Stimulated activated CD4-positive, alpha-beta T cell treated with anti-CD3 and anti-CD28 coated beads, Interleukin-15, amount 100 ng/mL, for 1 hour (primary cell): ENCODE measurements around the gene FAN1.
"Not testable (repeated sequence)": the region's sequence is repeated elsewhere in the genome, so short reads cannot be mapped to it uniquely, and the experiment has no call there.

Experiments
- DNase-seq, 2 donors: peaks; one replicate each; pipeline ENCODE4 v3.0.0-alpha.2; 2020; ENCODE audit warnings: low read depth in 1 of 2, low spot score in 1 of 2

Gene FAN1

DNA sequence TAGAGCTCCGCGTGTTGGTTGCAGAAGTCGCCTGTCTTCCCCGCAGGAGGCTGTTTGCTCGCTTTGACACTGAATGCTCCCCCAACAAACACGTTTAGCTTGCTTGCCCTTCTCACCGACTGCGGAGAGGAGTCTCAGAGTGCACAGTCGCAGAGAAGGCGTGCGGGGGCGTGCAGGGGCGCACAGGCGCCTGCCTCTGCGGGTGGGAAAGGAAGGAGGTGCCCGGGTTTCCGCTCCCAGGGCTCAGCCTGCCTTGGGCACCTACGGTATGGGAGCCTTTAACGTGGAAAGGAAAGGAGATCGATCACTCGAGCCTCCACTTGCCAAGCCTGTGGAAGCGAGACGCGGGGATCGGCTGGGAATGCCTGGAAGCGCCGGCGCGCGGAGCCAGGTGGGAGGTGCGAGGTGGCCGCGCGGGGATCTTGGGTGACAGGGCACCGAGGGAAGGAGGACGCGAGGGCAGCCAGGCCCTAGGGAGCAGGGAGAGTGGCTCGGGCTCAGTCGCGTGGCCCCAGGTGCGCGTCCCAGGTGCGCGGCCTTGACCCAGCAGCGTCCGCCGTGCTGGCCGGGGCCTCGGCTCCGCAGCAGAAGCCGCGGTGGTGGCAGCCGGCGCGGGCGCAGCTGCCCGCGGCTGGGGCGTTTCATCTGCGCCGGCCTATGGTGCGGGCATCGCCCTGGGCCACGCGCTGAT lies at the start of gene FAN1:
TSS of gene FAN1 (plus strand) at position 419 of the 691 bp plus-strand sequence. CDS start 749 bp downstream, outside the sequence.
- DNase-seq, result peak; percentile 57 to 75

DNA sequence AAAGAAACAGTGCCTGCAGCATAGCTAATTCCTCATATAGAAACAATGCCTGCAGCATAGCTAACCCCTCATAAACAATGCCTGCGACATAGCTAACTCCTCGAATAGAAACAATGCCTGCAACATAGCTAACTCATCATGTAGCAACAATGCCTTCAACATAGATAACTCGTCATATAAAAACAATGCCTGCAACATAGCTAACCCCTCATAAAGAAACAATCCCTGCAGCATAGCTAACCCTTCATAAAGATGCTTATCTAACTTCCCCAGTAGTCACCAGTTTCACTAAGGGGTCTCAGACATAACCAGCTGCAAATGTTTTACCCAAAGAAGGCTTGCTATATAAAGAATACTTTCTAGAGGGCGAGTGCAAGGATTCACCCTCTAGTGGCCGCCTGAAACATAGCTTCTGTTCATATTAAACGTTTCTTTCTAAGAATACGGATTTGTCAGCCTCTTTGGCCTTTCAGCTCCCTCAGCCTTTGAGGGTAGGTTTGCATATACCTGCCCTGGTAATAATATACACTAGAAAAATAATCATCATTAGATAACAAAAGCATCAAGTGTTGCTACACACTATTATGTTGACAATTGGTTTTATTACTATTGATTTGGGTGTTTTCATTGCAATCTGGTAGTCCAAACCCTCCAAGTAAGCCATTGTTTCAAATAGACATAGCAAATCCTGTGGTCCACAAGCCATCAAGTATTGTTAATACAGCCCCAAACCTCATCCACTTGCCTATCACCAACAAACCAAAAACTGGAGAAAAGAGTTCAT lies 44.4 kb upstream of the FAN1 start:
- no peak for DNase-seq

DNA sequence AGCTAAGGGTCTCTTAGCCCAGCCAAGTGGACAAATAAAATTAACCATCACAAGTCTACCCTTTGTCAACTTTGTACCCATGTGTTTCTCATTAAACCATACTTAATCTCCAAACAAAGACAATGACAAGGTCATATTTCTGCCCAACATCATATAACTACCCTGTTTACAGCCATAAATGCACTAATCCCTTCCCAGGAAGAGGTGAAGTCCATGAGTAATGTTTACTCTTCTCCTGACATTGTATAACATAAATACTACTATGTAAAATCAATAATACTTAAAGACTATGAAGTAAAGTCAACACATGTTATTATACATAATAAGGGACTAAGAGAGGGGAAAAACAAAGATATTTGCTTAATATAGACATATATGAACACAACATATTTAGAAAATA lies 38.5 kb upstream of the FAN1 start:
- DNase-seq, result no peak

DNA sequence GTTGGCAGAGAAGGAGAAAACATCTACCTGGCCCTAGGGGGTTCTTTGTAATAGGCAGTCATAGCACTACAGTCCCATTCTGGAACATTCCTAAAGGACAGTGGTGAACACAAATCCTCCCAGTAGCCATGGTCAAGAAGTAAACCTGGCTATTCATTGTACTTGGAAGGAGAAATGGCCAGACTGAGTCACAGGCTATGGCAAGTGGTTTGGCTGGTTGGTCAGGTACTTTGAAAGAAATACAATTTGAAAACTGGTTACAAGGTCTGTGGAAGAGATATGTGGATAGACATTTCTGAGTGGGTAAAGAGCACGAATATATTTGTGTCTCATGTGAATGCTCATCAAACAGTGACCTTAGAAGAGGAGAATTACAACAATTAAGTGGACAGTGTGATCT lies 33.0 kb upstream of the FAN1 start:
- no peak for DNase-seq

DNA sequence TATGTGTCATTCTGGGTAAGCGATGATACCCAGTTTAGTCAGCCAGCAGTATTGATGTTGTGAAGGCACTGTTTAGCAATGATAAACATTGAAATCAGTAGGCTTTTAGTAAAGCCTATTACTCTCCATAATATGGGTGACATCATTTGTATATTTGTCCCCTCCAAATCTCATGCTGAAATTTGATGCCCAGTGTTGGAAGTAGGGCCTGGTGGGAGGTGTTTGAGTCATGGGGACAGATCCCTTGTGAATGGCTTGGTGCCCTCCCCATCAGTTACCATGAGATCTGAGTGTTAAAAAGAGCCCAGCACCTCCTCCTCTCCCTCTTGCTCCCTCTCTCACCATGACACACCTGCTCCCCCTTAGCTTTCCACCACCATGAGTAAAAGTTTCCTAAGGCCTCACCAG lies 31.4 kb upstream of the FAN1 start:
- DNase-seq, result no peak

DNA sequence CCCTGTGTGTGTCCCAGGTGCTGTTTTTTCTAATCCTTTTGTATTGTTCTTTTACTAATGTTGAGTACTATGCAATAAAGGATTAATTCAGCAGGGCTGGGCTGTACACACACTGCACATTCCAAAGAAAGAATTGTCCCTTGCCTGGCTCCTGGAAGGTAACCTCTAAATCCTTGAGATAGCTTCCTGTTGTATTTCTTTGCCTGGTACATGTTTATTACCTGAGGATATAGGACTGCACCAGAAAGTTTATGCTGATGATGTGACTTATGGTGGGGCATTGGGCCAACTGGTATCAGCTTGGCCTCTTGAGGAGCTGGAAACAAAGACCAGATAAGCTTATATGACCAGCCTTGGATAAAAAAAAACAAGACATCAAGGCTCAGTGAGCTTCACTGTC lies 26.6 kb upstream of the FAN1 start:
- no peak for DNase-seq

DNA sequence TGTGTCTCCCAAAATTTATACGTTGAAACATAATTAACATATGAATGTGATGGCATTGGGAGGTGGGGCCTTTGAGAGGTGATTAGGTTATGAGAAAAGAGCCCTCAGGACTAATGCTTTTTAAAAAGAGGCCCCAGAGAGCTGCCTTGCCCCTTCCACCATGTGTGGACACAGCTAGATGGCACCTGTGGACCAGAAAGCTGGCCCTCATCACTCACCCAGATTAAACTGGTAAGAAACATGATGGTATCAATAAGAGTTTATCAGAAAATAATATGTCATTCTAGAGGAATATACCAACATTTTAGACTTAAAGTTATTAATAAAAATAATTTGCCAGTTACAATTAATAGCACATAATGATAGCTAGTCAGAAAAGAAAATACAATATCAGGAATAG lies 25.2 kb upstream of the FAN1 start:
- DNase-seq, result no peak

DNA sequence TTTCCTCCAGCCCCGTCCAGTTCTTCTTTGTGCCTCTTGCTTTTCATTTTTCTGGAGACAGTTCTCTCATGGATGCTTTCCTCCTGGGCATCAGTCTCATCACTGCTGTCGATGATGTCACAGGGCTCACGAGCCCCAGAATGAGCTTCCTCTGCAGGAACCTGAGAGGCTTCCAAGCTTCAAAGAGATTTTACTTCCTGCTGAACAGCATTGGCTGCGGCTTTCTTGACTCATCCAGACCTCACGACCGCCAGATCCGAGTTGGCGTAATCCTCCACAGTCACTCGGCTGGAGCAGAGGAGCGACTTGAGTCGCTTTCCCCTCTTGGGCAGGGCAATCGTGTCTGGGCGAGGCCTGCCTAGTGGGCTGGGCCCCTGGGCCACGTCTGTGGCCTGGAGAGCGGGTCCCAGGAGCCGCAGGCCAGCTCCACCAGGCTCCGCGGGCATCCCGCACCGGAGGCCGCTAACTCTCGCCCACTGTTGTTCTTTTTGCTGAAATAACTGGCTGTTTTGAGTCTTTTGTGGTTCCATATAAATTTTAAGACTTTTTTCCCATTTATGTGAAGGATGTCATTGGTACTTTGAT lies 20.8 kb upstream of the FAN1 start:
- DNase-seq, result no peak

DNA sequence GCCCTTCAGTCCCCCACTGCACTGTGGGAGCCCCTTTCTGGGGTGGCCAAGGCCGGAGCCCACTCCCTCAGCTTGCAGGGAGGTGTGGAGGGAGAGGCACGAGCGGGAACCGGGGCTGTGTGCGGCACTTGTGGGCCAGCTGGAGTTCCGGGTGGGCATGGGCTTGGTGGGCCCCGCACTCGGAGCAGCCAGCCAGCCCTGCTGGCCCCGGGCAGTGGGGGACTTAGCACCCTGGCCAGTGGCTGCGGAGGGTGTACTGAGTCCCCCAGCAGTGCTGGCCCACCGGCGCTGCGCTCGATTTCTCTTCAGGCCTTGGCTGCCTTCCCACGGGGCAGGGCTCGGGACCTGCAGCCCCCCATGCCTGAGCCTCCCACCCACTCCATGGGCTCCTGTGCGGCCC lies 20.0 kb upstream of the FAN1 start:
- DNase-seq, result not testable (repeated sequence)

DNA sequence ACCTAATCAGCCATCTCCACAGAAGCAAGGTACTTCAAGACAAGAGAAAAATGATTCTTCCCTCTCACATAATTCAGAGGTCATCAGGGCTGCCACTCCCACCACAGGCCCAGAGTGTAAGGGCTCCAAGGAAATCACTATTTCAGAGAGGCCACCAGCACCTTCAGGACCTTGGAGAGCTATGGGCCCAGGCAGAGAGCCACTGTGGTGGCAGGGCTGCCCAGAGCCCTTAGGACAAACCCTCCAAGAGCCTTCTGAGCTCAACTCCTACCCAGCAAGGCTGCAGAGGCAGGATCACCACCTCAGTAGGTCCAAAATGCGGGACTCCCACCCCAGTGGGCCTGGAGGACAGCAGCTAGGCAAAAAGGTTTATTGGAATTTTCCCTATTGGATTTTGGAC lies 17.9 kb upstream of the FAN1 start:
- DNase-seq, result no peak

DNA sequence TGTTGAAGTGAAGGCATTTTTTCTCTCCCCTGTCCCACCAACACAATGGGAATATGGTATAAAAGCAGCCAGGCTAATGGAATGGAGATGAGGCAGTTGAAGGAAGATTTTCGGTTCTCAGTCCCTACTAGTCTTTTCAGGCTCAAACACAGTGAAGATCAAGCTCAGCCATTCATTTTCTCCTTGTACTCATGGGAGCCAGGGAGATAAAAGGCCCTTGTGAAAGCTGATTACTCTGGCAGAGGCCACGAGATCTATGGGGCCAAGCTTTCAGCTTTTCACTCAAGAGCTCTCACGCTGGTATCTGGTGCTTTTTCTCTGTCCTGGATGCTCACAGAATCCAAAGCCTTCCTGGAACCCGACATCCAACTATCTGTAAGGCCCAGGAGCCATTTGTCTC lies 14.5 kb upstream of the FAN1 start:
- DNase-seq, result no peak

DNA sequence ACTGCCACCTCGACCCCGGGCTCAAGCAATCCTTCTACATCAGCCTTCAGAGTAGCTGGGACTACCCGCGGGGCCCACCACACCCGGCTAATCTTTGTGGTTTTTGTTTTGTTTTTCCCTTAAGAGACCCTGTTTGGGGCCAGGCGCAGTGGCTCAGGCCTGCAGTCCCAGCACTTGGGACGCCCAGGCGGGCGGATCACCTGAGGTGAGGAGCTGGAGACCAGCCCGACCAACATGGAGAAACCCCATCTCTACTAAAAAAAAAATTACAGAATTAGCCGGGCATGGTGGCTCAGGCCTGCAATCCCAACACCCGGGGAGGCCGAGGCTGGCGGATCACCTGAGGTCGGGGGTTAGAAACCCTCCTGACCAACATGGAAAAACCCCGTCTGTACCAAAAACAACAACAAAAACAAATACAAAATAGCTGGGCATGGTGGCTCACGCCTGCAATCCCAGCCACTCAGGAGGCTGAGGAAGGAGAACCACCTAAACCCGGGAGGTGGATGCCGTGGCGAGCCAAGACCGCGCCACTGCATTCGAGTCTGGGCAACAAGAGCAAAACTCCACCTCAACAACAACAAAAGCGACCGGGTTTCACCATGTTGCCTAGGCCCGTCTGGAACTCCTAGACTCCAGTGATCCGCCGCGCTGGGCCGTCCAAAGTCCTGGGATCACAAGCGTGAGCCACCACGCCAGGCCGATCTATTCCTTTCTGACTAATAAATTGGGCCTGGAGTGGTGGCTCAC lies 8.1 kb upstream of the FAN1 start:
- DNase-seq, result no peak

DNA sequence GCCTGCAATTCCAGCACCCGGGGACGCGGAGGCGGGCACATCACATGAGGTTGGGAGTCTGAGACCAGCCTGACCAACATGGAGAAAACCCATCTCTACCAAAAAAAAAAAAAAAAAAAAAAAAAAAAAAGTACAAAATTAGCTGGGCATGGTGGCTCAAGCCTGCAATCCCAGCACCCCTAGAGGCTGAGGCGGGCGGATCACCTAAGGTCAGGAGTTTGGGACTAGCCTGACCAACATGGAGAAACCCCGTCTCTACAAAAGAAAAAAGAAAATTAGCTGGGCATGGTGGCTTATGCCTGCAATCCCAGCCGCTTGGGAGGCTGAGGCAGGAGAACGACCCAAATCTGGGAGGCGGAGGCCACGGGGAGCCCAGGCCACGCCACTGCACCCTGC lies 7.5 kb upstream of the FAN1 start:
- no peak for DNase-seq

DNA sequence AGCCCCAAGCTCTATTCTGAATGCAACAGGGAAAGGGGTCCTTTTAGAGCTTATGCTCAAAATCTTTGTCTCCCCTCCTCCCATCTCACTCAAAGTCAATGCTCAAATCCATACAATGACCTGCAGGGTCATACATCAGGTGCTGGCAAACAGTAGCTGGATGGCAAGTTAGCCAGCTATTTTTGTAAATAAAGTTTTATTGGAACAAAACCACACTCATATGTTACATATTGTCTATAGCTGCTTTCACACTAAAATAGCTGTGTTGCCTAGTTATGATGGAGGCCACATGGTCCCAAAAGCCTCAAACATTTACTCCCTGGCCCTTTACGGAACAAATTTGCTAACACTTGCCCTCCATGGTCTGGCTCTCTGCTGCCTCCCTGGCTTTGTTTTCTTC lies 1.8 kb upstream of the FAN1 start:
- no peak for DNase-seq

DNA sequence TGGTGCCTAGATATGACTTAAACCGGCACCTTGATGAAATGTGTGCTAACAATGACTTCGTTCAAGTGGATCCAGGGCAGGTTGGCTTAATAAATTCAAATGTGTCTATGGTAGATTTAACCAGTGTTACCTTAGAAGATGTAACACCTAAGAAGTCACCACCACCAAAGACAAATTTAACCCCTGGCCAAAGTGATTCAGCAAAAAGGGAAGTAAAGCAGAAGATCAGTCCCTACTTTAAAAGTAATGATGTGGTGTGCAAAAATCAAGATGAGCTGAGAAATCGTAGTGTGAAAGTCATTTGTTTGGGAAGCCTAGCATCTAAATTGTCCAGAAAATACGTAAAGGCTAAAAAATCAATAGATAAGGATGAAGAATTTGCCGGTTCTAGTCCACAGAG lies 1.1 kb downstream of the FAN1 start:
- DNase-seq, result no peak

DNA sequence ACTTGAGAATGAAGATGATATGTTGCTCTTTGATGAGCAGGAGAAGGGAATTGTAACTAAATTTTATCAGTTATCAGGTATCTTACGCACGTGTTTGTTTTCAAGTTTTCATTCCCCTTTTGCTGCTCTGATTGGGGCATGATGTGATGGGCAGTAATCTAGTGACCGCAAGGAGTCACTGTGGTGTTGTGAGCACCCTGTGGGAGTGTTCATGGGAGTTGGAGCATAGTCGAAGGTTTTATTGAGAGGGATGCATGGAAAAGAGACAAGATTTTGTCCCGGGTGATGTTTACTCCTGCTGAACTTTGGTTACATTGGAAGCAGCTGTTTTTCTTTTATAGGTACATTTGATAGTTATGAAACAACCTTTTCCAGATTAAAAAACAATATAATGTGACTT lies 2.1 kb downstream of the FAN1 start:
- DNase-seq, result no peak

DNA sequence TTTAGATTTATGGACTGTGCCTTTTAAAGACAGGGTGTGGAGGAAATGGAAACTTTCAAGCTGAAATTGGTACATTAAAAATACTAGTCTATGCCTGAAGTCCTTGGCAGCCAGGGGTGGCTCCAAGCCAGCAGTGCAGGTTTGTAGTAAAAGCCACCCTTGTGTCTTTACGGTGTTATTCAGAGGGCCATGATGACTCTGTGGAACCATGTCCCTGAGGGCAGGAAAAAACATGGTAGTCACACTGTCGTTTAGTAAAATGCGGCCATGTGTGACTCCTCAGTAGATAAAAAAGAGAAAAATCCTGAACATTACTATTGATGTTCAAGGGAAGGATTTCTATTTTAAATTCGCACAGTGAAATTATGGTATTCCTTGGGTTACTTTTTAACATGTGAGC lies 2.7 kb downstream of the FAN1 start:
- DNase-seq, result no peak

DNA sequence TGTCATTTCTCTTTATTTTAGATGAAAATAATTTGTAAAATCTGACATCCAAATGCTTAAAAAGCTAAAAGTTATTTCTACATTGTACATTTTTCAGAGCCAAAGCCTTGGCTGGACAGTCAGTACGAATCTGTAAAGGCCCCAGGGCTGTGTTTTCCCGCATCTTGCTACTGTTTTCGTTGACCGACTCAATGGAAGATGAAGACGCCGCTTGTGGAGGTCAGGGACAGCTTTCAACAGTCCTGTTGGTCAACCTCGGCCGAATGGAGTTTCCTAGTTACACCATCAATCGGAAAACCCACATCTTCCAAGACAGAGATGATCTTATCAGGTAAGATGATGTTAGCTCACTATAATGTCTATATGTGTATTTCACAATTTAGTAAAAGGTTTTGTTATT lies 10.0 kb downstream of the FAN1 start:
- DNase-seq, result no peak

DNA sequence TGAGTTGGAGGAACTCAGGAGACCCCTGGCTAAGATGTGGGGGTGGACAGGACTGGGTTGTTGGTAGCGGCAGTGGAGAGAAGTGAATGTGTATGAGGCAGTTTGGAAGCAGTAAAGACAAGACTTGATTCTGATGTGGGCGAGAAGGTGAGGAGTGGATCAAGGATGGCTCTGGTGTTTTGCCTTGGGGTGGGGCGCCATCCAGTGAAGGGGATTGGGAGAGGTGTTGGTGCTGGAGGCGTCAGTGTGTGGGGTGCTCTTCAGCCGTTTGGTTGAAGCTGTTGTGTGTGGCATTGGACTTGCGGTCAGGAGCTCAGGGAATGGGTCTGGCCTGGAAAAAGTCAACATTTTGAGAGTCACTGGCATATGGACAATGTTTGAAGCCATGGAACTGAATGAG lies 13.3 kb downstream of the FAN1 start:
- no peak for DNase-seq

DNA sequence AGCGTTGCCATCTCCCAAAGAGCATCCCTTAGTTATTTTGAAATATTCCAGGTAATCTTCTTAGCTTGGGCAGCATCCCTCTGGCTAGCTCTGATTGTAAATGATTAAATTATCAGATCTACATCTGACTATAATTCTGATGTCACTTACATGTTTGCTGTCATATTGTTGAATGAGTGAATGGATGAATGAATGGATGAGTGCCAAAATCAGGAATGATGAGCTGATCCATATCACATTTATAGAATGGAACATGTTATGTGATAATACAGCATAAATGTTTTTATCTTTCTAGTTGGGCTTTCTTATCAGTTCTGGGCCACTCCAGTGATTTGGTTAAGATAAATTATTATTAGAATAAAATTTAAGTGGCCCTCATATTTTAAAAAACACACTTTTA lies 14.0 kb downstream of the FAN1 start:
- DNase-seq, result no peak

DNA sequence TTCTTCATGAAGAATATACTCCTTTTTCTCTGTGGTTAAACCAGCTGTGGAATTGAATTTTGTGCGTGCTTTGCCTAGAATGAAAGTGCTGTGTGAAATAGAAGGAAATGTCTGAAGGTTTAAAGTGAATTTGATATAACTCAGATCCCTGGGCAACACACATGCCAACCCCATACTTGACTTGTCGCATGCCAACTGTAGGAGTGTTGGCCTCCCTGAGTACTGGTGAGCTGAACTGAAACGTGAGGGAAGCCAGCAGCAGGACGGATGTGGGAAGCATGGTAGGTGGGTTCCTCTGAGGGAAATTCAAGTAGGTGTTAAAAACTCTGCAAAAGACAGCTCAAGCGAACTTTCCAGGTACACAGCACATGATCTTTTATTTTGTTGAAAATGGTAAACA lies 14.7 kb downstream of the FAN1 start:
- no peak for DNase-seq
